HEK293T (cell line): ENCODE results near the gene DNASE2.

Experiments
- BHLHE40 ChIP-seq: fragments of 450-650 bp; IDR thresholded peaks from 2 replicates; pipeline ENCODE4 v1.6.1; 2016; ENCODE audit warnings: mild to moderate bottlenecking, moderate library complexity, borderline replicate concordance
- CTBP1 ChIP-seq: fragments of 450-650 bp; IDR thresholded peaks from 2 replicates; pipeline ENCODE4 v1.6.1; 2016; ENCODE audit warnings: borderline replicate concordance
- FOXM1 ChIP-seq: fragments of 450-650 bp; IDR thresholded peaks from 2 replicates; pipeline ENCODE4 v1.6.1; 2017; ENCODE audit warnings: mild to moderate bottlenecking, borderline replicate concordance
- SUZ12 ChIP-seq: fragments of 450-650 bp; IDR thresholded peaks from 2 replicates; pipeline ENCODE4 v1.6.1; 2016; ENCODE audit warnings: mild to moderate bottlenecking

GRCh38 chr19:12843328-12843727 is 37.9 kb downstream of the DNASE2 start:
- TF ChIP-seq BHLHE40 (no peak), FOXM1 (no peak), SUZ12 (no peak), CTBP1 (no peak)
